Measurements from ENCODE around the gene SPAG5.
A peak's percentile ranks its signal among the peaks of the same experiment; 100 is the strongest.

Gene SPAG5

GRCh38 chr17:28573966-28574480 is 24.8 kb downstream of the SPAG5 start:
- no peak for DNase-seq (ENCODE audit: low spot score)

DNA sequence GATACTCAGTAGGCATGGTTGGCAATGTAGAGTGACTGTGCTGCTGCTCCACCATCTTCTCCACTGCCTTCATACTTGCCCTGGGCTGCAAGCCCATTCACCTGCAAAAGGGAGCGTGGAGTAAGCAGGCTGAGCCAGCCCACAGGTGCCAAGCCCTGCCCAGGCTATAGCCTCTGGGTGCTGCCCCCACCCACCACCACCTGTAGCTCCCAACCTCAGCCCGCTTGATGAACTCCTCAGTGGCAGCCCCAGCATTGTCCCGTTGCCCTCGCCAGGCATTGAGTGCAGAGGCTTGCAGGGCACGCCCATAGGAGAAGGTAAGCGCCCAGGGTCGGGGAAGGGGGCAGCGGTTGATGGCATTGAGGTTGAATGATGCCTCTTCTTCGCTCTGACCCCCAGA is 25.3 kb downstream of the SPAG5 start:
- no peak for DNase-seq (ENCODE audit: low spot score)

DNA sequence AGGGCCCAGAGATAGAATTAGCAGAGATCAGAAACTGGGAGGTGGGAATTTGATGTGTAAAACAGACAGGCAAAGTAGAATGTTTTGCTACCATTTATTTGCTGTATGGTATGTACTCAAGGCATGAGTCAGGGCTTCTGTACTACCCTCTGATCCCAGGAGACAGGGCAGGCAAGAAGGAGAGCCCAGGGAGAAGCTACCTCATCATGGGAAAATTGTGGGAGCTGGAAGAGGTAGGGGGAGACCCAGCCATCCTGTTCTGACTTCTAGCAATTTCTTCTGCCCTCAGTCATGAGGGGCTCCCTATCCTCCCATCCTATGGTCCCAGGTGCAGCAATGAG is 25.8 kb downstream of the SPAG5 start:
- DNase-seq (ENCODE audit: low spot score), result no peak

GRCh38 chr17:28572259-28573039 is 26.4 kb downstream of the SPAG5 start:
- no peak for DNase-seq (ENCODE audit: low spot score)

DNA sequence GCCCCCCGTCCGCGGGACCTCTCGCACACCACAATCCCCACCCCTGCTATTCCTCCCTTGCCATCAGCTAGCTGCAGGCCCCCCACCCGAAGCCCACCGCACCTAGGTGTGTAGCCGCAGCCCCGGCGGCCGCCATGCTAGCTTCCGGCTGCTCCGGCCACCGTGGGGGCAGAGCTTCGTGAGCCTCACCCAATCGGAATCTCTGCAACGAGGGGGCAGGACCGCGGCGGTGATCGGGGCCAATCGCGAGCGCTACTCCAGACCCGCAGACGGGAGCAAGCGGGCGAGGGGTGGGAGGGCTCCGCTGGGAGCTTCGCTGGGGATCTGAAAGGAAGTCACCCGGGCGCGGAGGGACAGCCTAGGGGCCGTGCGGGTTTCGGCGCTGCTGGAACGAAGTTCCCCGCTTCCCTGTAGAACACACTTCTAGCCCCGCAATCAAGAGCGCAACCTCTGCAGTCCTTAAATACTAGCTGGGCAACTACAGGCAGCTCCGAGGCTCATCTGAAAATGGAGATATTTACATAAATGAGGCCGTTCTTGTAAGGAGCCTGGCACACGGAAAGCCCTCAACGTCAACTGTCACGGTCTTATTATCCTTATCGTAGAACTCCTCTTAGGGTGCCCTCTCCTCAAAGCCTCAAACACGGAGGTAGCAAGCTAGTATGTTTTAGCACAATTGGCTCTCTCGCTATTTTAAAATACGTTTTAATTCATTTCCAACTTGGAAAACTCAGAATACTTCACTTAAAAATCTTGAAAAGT is 27.3 kb downstream of the SPAG5 start, which contains the start of gene PIGS:
Gene PIGS (minus strand): TSS at position 164 of the 762 bp plus-strand sequence. CDS start 28 bp downstream, at position 136.
- DNase-seq (ENCODE audit: low spot score), result peak; percentile 100

DNA sequence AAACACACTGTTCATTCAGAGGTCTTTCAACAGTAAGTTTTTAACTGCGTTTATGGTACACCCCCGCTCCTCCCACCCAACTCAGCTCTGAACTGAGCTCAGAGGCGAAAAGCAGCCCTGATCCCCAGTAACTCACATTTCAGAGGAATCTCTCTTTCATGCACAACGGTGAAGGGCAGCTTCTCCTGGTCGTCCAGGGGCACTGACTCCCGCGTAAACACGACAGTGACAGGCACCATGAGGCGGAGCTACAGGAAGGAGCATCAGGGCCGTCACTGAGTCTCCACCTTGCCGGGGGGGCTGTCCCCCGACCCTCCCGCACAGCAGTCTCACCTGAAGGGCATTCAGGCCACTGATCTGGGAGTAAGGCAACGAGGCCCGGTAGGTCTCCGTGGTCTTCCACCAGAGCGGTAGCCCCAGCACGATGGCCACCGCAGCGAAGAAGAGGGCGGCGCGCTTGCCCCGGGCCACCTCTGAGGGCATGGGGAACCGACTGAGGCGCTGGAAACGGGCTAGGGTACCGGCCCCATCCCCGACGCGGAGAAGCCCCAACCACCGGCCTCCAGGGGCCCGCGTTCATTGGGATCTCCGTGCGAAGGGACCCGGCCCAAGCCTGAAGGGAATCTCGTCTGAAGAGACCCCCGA is 28.0 kb downstream of the SPAG5 start:
- peak; percentile 78 for DNase-seq (ENCODE audit: low spot score)

GRCh38 chr17:28569446-28569845 is 29.4 kb downstream of the SPAG5 start:
- no peak for DNase-seq (ENCODE audit: low spot score)

- DNase-seq (ENCODE audit: low spot score), result no peak
Observed at GRCh38 chr17:28567604-28568003, 31.2 kb downstream of the SPAG5 start.

DNA sequence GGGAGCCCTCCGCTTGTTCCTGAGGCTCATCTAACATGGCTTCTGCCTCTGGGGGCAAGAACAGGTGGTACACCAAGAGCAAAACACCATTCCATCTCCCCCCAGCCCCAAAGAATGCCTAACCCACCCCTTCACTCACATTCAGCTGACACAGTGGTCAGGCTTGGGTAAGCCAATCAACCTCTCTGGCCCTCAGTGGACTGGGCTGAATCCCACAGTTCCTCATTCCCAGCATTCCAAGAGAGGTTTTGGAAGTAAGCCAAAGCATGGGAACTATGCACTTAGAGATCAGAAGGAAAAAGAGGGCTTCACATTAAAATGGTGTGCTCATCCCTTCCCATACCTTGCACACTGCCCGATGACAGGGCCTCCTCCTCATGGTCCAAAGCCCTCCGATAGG is 35.4 kb downstream of the SPAG5 start:
- no peak for DNase-seq (ENCODE audit: low spot score)

GRCh38 chr17:28555022-28555421 is 43.8 kb downstream of the SPAG5 start:
- DNase-seq (ENCODE audit: low spot score), result no peak

GRCh38 chr17:28554565-28554964 is 44.3 kb downstream of the SPAG5 start:
- no peak for DNase-seq (ENCODE audit: low spot score)

DNA sequence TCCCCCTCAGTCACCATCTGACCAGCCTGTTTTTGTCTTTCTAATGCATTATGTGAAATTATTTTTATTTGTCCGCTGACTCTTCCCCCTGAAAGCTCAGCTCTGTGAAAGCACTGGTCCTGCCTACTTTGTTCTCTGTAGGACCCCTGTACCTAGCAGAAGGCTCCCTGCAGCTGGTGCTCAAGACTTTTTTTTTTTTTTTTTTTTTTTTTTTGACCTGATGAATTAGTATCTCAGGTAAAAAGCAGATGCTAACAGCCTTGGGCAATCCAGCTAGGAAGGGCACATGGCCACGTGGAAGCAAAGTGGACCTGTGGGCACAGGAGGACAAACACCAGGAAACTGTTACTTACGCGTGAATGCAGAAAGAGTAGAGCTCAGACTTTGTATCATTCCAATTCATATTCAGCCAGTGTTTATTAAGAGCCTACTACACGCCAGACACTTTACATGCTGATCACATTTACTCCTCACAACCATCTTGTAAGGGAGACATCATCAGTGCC is 45.8 kb downstream of the SPAG5 start:
- DNase-seq (ENCODE audit: low spot score), result no peak

DNA sequence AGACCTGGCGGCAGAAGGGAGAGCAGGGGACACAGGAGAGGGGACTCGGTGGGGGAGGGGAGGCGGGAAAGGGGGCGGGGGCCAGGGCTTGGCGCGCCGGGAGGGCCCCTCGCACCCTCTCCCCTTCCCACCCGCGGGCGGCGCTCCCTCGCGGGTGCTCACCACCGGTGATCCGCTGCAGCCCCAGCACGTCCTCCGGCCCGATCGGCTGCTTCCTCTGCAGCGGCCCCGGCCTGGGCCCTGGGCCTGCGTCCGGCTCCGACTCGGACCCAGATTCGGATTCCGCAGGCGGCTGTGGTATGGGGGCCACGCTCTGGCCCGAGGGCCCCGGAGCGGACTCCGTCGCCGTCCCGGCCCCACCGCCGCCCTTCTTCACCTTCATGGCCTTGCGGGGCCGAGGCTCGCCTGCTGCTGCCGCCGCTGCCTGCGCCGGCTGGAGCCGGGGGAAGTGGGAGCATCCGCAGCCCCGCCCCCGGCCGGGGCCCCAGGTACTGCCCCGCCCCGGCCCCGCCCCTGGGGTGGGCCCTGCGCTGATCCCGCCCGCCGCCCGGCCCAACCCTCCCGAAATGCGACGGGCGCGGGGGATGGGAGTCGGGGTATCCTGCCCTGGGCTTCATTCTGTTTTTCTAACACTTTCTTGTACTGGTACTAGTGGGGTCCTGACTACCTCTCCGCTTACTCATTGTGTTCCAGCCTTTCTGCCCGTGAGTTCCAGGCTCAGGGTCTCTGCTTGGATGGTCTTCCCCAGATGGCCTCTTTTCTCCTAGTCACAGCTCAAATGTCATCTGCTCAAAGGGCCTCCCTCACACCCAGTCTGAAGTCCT is 46.4 kb downstream of the SPAG5 start, which contains the start of gene UNC119:
Gene UNC119 (minus strand): TSS at position 449 of the 824 bp plus-strand sequence. CDS start 67 bp downstream, at position 382.
- DNase-seq (ENCODE audit: low spot score), result peak; percentile 99

DNA sequence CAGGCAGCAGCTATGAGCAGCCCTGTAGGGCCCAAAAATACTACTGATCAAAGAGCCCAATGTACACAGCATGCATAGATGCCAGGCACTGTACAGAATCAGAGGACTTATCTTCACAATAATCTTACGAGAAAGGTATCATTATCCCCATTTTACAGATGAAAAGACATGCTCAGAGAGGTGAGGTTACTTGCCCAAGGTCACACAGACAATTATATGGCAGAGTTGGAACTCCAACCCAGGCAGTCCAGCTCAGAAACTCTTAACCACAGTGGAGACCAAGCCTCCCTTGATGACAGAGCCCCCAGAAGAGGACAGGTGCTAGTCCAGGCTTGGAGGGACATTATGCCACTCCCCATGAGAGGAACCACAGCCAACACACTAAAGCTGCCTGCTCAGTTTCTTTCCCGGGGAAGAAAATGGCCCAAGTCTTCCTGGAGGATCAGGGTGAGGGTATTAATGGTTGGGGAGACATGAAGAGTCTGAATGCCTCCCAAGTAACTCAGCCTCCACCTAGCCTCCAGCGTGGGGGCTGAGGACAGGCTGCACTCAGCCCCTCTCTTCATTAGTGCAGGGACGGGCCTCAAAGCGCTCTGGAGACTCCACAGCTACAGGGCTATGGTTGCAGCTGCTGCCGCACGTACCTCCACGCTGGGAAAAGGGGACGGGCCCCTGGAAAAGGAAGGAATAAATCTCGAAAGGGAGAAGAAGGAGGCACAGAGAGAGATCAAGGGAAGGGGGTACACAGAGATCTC is 47.2 kb downstream of the SPAG5 start:
- DNase-seq (ENCODE audit: low spot score), result no peak

DNA sequence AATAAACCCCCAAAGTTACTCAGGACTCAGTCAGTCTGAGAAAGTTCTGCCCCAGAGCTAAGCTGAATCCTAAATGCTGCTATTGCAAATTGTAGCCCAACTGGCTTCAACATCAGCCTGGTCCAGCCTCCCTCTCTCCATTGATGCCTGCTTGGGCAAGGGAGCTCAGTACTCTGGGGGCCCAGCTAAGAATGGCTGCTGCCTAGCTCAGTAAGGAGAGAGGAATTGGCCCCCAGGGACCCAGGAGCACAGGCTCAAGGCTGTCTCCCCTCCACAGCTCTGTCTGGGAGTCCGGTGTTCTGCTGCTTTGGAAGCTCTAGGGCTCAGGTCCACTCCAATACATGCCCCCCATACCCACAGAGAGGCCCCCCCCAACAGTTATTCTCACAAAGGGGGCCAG is 48.0 kb downstream of the SPAG5 start:
- DNase-seq (ENCODE audit: low spot score), result no peak

DNA sequence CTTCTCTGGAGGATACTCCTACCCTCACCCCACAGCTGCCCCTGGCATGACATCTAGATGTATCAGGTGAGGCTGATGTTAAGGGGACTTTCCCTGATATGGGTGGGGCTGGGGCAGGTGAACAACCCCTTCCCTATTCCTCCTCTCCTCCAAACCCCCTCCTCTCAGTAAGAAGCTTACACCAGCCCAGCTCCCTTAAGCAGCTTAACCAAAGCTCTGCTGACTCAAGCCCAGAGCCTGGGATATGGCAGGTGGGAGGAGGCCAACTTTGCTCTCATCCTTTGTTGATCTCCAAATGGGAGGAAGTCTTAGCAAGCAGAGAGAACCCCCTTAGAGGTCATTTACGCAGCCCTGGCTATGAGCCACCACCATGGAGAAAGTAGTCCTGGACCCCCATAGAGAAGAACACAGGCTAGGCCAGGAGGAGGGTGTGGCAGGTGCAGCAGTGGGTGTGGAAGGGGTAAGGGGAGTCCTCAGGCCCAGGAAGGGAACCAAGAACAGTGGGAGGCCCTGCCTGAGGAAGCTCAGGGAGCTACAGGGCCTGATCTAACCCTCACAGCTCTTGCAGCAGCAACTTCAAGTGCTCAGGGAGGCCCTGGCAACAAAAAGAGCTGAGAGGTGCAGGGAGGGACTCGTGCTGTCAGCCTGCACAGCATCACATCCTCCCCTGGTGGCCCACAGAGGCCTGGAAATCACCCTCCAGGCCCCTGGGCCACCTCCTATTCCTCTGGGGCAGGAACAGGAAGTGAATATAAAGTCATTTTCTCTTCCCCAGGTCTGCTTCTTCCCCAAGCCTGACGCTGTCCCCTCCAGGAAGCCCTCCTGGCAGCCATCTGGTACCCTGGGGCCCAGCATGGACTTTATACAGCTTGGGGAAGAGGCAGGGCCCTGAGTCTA is 49.3 kb downstream of the SPAG5 start:
- peak; percentile 90 for DNase-seq (ENCODE audit: low spot score)

DNA sequence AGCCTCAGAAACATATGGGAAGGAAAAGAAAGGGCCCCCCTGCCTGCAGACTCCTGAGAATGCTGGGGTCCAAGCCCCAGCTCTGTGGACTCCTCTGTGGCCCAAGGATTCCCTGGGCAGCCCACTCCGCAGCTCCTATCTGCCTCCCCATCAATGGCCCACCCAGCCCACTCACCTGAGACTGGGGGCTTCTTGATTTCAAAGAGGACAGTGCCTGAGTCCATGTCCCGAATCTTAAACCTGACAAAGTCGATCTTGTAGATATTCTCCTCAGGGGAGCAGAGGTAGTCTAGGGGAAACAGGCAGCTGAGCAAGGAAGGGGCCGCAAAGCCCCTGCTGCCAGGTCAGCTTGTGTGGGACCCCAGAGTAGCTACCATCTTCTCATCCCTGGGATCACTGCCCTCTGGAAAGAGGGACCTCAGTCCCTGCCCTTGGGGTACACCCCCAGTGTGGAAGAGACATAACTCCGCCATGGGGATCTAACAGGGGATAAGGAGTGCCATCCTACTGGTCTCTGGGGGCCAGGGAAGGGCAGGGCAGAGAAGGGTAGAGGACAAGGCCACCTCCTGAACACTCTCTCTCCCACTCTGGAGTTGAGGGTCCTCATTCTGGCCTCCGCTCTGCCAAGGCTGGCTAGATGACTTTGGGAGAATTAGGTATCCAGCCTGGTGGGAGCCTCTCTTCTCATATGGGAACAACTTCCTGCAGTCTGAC is 50.3 kb downstream of the SPAG5 start:
- no peak for DNase-seq (ENCODE audit: low spot score)

- peak; percentile 89 for DNase-seq (ENCODE audit: low spot score)
Observed at GRCh38 chr17:28547623-28548416, 51.0 kb downstream of the SPAG5 start.
